ENCODE results near the gene AAMDC.
"Not testable (repeated sequence)": the region's sequence is repeated elsewhere in the genome, so short reads cannot be mapped to it uniquely, and the experiment has no call there.

- TF ChIP-seq BHLHE40 (IDR thresholded peaks at IDR 0.05; ENCODE audit: borderline replicate concordance); FOXK2 (IDR thresholded peaks at IDR 0.05); SUZ12 (IDR thresholded peaks at IDR 0.05); FOXM1 (IDR thresholded peaks at IDR 0.05; ENCODE audit: borderline replicate concordance); ZNF384 (IDR thresholded peaks at IDR 0.05); L3MBTL2 (conservative IDR thresholded peaks at IDR 0.05); FOXA1 (IDR thresholded peaks at IDR 0.05); SP1 (IDR thresholded peaks at IDR 0.05); ELF4 (IDR thresholded peaks at IDR 0.05); ARNT (IDR thresholded peaks at IDR 0.05); PKNOX1 (IDR thresholded peaks at IDR 0.05); LEF1 (IDR thresholded peaks at IDR 0.05; ENCODE audit: borderline replicate concordance): not testable (repeated sequence)
These were observed 69.7 kb downstream of the AAMDC start for GRCh38 chr11:77890619-77891056.

All from HEK293T (cell line).